ENCODE results near the gene KCNN4.
A peak's percentile ranks its signal among the peaks of the same experiment; 100 is the strongest.
"Not testable (repeated sequence)": the region's sequence is repeated elsewhere in the genome, so short reads cannot be mapped to it uniquely, and the experiment has no call there.

The KCNN4 gene

DNA sequence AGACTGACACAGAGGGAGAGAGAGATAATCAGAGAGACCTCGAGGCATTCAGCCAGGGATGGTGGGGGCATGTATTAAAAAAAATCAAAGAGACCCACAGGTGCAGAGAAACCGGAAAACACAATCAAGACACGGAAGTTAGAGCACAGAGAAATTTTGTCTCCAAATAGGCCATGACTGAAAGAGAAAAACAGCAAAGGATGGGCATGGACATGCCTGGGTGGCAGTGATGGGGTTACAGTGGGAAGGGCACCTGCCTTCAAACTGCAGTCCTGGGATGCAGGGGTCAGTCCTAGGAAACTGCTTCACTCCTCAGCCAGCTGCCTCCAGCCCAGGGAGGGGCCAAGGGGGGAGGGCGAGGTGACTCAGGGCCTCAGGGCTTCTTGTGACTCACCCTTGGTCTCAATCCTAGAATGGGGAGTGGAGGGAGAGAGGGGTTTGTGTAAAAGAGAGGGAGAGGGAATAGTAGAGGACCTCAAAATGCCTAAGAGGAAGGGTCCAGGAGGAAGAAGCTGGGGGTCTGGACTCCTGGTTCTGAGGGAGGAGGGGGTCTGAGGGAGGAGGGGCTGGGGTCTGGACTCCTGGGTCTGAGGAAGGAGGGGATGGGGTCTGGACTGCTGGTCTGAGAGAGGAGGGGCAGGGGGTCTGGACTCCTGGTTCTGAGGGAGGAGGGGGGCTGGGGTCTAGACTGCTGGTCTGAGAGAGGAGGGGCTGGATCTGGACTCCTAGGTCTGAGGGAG lies 3.6 kb upstream of the KCNN4 start:
- no peaks in the 10 kb centered on the region for H3K9me3 Mint-ChIP-seq
- H3K4me1 Mint-ChIP-seq, result peaks cover 43% of the 10 kb centered on the region
- ATAC-seq (peak; percentile 25), DNase-seq (peak; percentile 72)
- H3K27ac Mint-ChIP-seq, result peak overlapping the region; percentile 81
- H3K4me3 Mint-ChIP-seq, result peak overlapping the region; percentile 61
- H3K27me3 Mint-ChIP-seq, result no peaks in the 10 kb centered on the region
- H3K36me3 Mint-ChIP-seq (ENCODE audit: low read depth), result peaks cover 3% of the 10 kb centered on the region

DNA sequence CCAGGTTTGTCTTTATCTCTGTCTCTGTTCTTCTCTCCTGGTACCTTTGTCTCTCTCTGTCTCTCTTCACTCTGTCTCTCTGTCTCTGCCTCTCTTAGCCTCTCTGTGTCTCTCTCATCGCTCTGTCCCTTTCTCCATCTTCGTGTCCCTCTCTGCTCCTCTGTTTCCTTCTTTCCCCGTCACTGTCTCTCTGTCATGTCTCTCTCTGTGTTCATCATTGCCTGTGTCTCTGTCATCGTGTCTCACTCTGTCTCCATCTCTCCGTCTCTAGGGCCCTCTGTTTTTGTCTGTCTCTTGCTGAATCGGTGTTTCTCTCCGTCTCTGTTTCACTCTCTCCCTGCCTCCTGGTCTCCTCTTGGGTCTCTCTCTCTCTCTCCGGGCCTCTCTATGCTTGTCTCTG lies 2.9 kb upstream of the KCNN4 start:
- Mint-ChIP-seq H3K27me3 (no peaks in the 10 kb centered on the region), H3K36me3 (ENCODE audit: low read depth) (peaks cover 10% of the 10 kb centered on the region), H3K4me1 (peaks cover 49% of the 10 kb centered on the region), H3K4me3 (peak overlapping the region; percentile 61), H3K27ac (peak overlapping the region; percentile 81), H3K9me3 (no peaks in the 10 kb centered on the region)
- no peak for DNase-seq
- no peak for ATAC-seq

GRCh38 chr19:43782689-43783231 lies 2.0 kb upstream of the KCNN4 start:
- DNase-seq, result peak; percentile 33
- Mint-ChIP-seq H3K4me1 (peaks cover 58% of the 10 kb centered on the region), H3K4me3 (peak overlapping the region; percentile 51), H3K27ac (peak overlapping the region; percentile 76), H3K36me3 (ENCODE audit: low read depth) (peaks cover 13% of the 10 kb centered on the region), H3K9me3 (no peaks in the 10 kb centered on the region), H3K27me3 (no peaks in the 10 kb centered on the region)
- ATAC-seq, result no peak

- Mint-ChIP-seq H3K4me1 (peaks cover 61% of the 10 kb centered on the region), H3K27me3 (no peaks in the 10 kb centered on the region), H3K4me3 (peak overlapping the region; percentile 65), H3K27ac (peak overlapping the region; percentile 85), H3K9me3 (no peaks in the 10 kb centered on the region), H3K36me3 (ENCODE audit: low read depth) (peaks cover 14% of the 10 kb centered on the region)
- ATAC-seq (no peak), DNase-seq (peak; percentile 30)
Measured at GRCh38 chr19:43782311-43782660, 1.5 kb upstream of the KCNN4 start.

DNA sequence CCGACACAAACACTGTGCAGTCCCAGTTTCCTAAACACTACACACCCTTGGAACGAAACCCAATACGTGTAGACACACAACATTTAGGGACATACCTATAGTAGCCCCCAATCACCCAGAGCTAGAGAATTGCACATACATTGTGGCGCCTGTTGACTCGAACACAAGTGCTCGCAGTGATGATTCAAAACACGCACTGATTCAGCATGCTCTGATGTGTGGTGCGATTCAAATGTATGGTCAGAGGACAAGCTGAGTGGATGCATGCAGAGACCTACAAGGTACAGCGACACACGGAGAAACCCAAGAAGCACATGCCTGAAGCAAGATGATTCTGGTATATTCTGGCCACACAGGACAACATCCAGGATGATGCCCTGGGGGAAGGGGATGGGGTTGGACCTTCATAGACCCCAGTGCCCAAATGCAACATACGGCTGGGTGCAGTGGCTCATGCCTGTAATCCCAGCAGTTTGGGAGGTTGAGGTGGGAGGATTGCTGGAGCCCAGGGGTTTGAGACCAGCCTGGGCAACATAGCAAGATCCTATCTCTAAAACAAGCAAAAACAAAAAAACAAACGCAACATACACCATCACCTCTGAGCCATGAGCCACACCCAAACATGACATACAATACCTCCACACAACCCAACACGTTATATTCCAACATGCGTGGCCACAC lies 997 bp upstream of the KCNN4 start:
- Mint-ChIP-seq H3K4me1 (peaks cover 66% of the 10 kb centered on the region), H3K4me3 (peak overlapping the region; percentile 80), H3K27ac (peak overlapping the region; percentile 85), H3K27me3 (no peaks in the 10 kb centered on the region), H3K36me3 (ENCODE audit: low read depth) (peaks cover 19% of the 10 kb centered on the region), H3K9me3 (no peaks in the 10 kb centered on the region)
- peak; percentile 10 for ATAC-seq
- no peak for DNase-seq

GRCh38 chr19:43779820-43780219 lies 953 bp downstream of the KCNN4 start:
- DNase-seq (no peak), ATAC-seq (no peak)
- Mint-ChIP-seq H3K9me3 (no peaks in the 10 kb centered on the region), H3K27ac (peak overlapping the region; percentile 90), H3K27me3 (no peaks in the 10 kb centered on the region), H3K4me1 (peaks cover 76% of the 10 kb centered on the region), H3K4me3 (peak overlapping the region; percentile 80), H3K36me3 (ENCODE audit: low read depth) (peaks cover 36% of the 10 kb centered on the region)

- Mint-ChIP-seq H3K27me3 (no peaks in the 10 kb centered on the region), H3K36me3 (ENCODE audit: low read depth) (peaks cover 36% of the 10 kb centered on the region), H3K4me1 (peaks cover 71% of the 10 kb centered on the region), H3K9me3 (no peaks in the 10 kb centered on the region), H3K27ac (peak overlapping the region; percentile 90), H3K4me3 (peak overlapping the region; percentile 80)
- ATAC-seq (no peak), DNase-seq (no peak)
Measured at GRCh38 chr19:43779147-43779819, 1.5 kb downstream of the KCNN4 start.

GRCh38 chr19:43778651-43779050 lies 2.1 kb downstream of the KCNN4 start:
- no peaks in the 10 kb centered on the region for H3K27me3 Mint-ChIP-seq
- H3K9me3 Mint-ChIP-seq, result no peaks in the 10 kb centered on the region
- H3K27ac Mint-ChIP-seq, result peak overlapping the region; percentile 90
- H3K4me3 Mint-ChIP-seq, result peak overlapping the region; percentile 80
- DNase-seq, result no peak
- H3K4me1 Mint-ChIP-seq, result peaks cover 64% of the 10 kb centered on the region
- ATAC-seq, result no peak
- peaks cover 38% of the 10 kb centered on the region for H3K36me3 Mint-ChIP-seq (ENCODE audit: low read depth)

DNA sequence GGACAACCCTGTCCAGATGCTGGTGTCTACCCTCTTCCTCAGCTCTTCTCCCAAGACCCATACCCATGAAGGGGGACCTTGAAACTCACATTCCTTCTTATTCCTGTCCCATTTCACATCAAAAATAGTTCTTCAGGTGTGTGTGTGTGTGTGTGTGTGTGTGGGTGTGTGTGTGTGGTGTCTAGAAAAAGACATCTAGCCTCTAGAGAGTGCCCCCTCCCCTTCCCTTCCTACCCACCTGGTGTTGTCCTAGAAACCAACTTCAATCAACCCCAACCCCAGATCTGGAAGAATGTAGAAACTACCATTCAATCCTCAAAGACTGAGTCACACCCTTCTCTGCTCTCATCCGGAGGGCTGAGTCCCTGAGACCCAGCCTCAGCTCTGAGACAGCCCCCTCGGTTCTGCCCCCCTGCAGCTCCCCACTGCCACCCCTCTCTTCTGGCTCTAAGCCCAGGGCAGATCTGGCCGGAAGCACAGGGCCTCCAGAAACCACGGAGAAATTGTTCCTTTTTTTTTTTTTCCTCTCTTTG lies 3.5 kb downstream of the KCNN4 start:
- no peaks in the 10 kb centered on the region for H3K27me3 Mint-ChIP-seq
- H3K27ac Mint-ChIP-seq, result peak overlapping the region; percentile 90
- ATAC-seq, result peak; percentile 14
- no peaks in the 10 kb centered on the region for H3K9me3 Mint-ChIP-seq
- H3K36me3 Mint-ChIP-seq (ENCODE audit: low read depth), result peaks cover 52% of the 10 kb centered on the region
- peaks cover 55% of the 10 kb centered on the region for H3K4me1 Mint-ChIP-seq
- DNase-seq, result peak; percentile 39
- peak overlapping the region; percentile 80 for H3K4me3 Mint-ChIP-seq

DNA sequence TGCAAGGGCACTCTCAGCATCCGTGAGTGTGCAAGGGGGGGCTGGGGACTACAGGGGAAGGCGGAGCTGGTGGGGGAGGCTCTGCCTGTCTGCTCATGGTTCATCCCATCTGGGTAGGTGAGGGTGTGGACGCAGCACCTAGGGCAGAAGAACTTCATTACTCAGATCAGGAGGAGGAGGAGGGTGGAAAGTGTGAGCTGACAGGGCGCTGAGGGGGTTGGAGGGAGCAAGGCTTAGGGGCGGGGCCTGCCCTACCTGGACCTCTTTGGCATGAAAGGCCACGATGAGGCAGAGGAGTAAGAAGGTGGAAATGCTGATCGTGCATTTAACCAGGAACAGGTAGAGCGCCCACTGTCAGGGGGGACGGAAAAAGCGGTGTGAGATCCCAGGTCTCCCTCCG lies 4.5 kb downstream of the KCNN4 start:
- Mint-ChIP-seq H3K27me3 (no peaks in the 10 kb centered on the region), H3K27ac (peak overlapping the region; percentile 90), H3K36me3 (ENCODE audit: low read depth) (peaks cover 54% of the 10 kb centered on the region), H3K9me3 (no peaks in the 10 kb centered on the region), H3K4me1 (peaks cover 45% of the 10 kb centered on the region), H3K4me3 (peak overlapping the region; percentile 80)
- DNase-seq, result peak; percentile 79
- ATAC-seq, result peak; percentile 60

DNA sequence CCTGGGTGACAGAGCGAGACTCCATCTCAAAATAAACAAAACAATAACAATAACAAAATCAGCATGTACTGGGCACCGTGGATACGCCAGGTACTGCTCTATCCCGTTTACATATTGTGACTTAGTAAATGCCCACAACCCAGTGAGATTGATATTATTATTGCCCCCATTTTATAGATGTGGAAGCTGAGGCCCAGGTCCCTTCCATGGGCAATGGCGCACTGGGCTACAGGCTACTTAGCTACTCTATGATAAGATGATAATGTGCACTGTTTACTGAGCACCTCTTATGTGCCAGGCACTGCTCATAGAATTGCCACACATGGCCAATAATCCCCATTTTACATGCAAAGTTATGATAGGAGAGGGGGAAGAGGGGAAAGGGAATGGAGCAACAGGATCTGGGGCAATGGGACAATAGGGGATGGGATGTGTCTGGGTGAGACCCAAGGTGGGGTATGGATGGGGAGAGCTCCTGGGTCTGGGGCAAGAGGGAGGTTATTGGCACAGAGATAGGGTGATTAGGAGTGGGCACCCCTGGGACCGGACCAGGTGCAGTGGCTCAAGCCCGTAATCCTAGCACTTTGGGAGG lies 5.4 kb downstream of the KCNN4 start:
- no peak for ATAC-seq
- peaks cover 63% of the 10 kb centered on the region for H3K36me3 Mint-ChIP-seq (ENCODE audit: low read depth)
- H3K27me3 Mint-ChIP-seq, result no peaks in the 10 kb centered on the region
- H3K9me3 Mint-ChIP-seq, result no peaks in the 10 kb centered on the region
- H3K4me3 Mint-ChIP-seq, result no peak overlapping the region
- peak overlapping the region; percentile 64 for H3K27ac Mint-ChIP-seq
- H3K4me1 Mint-ChIP-seq, result peaks cover 41% of the 10 kb centered on the region
- no peak for DNase-seq

GRCh38 chr19:43774940-43775258 lies 5.9 kb downstream of the KCNN4 start:
- Mint-ChIP-seq H3K27ac (peak overlapping the region; percentile 14), H3K36me3 (ENCODE audit: low read depth) (peaks cover 65% of the 10 kb centered on the region), H3K4me1 (peaks cover 41% of the 10 kb centered on the region)
- not testable (repeated sequence) for DNase-seq, H3K27me3 Mint-ChIP-seq, ATAC-seq, H3K4me3 Mint-ChIP-seq, H3K9me3 Mint-ChIP-seq

DNA sequence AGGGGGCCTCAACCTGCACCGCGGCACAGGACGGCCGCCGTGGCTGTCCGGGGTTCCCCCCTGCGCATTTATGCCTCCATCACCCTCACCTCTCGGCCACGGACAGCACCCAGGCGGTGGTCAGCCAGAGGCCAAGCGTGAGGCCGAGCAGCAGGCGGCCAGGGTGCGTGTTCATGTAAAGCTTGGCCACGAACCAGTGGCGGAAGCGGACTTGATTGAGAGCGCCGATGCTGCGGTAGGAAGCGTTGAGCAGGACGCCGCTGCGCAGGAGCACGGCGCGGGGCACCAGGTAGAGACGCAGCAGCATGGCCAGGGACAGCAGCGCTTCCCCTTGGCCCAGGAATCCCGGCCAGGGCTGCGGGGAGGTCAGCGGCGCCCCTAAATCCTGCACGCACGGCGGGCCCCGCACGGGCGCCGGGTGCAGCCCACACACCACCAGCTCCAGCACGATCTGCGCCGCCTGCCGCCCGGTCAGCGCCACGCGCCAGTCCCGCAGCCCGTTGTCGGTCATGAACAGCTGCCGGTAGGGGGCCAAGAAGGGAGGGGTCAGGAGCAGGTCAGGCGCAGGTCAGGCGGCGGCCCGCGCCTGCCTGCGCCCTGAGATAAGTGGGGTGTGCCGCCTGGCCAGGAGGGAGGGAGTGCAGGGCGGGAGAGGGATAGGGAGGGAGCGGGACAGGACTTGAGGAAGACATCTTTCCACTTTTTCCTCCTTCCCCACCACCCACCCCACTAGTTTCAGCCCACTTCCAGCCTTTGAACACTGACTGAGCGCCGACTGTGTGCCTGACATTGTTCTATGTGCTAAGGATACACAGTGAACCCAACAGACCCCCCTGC lies 6.5 kb downstream of the KCNN4 start:
- Mint-ChIP-seq H3K27ac (peak overlapping the region; percentile 14), H3K36me3 (ENCODE audit: low read depth) (peaks cover 66% of the 10 kb centered on the region), H3K4me3 (no peak overlapping the region), H3K27me3 (no peaks in the 10 kb centered on the region), H3K9me3 (no peaks in the 10 kb centered on the region), H3K4me1 (peaks cover 37% of the 10 kb centered on the region)
- ATAC-seq (no peak), DNase-seq (no peak)

- DNase-seq, result no peak
- H3K4me1 Mint-ChIP-seq, result peaks cover 37% of the 10 kb centered on the region
- no peaks in the 10 kb centered on the region for H3K9me3 Mint-ChIP-seq
- ATAC-seq, result no peak
- peaks cover 66% of the 10 kb centered on the region for H3K36me3 Mint-ChIP-seq (ENCODE audit: low read depth)
- H3K4me3 Mint-ChIP-seq, result no peak overlapping the region
- no peaks in the 10 kb centered on the region for H3K27me3 Mint-ChIP-seq
- no peak overlapping the region for H3K27ac Mint-ChIP-seq
Measured at GRCh38 chr19:43773725-43774102, 7.1 kb downstream of the KCNN4 start.

Measured in activated naive CD8-positive, alpha-beta T cell treated with anti-CD3 and anti-CD28 coated beads, Interleukin-2, amount 50 U/mL, for 24 hours (primary cell).